ENCODE measurements around the gene MRPS14.
"Not testable (repeated sequence)": the region's sequence is repeated elsewhere in the genome, so short reads cannot be mapped to it uniquely, and the experiment has no call there.

The MRPS14 gene

DNA sequence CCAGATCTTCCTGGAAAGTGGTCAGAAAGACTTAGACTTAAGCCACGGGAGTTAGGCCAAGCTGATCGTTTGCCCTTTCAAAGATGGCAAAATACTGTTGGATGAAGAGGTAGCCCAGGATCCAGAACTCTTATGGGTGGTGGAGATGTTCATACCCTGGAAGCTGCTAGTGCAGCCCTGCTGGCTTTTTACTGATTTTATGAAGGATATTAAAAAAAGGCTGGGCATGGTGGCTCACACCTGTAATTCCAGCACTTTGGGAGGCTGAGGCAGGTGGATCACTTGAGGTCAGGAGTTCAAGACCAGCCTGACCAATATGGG lies 657 bp upstream of the MRPS14 start:
- not testable (repeated sequence) for DNase-seq (ENCODE audit: low read depth in 2 of 2, low spot score in 1 of 2)

DNA sequence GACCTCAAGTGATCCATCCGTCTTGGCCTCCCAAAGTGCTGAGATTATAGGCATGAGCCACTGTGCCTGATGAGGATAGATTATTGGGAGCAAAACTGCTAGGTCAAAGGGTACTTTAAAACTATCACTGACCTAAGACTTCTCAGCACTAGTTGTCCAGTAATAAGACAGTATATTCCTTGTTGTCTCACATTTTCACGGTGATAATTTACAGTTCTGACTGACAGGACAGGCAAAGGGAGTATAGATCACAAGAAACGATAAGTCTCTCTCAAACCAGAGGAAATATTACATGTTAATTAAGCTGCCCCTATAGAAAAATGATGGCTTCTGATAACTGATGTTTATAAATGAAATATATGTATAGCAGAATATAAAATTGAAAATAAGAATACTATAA lies 3.7 kb downstream of the MRPS14 start:
- DNase-seq (ENCODE audit: low read depth in 2 of 2, low spot score in 1 of 2) = no peak

GRCh38 chr1:175015243-175015642 lies 8.0 kb downstream of the MRPS14 start:
- DNase-seq (ENCODE audit: low read depth in 2 of 2, low spot score in 1 of 2) = no peak

DNA sequence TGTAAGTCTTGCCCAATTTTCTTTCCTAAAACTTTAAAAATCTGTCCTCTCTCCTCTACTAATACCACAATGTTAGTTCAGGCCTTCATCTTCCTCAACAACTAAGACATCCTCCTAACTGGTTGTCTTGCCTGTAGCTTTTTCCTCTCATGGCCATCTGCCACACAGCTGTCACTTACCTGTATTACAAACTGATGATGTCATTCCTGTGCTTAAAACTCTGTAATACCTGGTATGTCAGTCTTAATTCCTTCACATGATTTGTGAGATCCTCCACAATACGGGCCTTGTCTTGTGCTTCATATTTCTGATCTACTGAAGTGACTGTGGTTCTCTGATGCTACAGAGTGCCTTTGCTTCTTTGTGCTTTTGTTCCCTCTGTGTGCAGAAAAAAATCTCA lies 9.8 kb downstream of the MRPS14 start:
- no peak for DNase-seq (ENCODE audit: low read depth in 2 of 2, low spot score in 1 of 2)

- DNase-seq (ENCODE audit: low read depth in 2 of 2, low spot score in 1 of 2) = no peak
Observed at GRCh38 chr1:175009532-175009931, 13.7 kb downstream of the MRPS14 start.

DNA sequence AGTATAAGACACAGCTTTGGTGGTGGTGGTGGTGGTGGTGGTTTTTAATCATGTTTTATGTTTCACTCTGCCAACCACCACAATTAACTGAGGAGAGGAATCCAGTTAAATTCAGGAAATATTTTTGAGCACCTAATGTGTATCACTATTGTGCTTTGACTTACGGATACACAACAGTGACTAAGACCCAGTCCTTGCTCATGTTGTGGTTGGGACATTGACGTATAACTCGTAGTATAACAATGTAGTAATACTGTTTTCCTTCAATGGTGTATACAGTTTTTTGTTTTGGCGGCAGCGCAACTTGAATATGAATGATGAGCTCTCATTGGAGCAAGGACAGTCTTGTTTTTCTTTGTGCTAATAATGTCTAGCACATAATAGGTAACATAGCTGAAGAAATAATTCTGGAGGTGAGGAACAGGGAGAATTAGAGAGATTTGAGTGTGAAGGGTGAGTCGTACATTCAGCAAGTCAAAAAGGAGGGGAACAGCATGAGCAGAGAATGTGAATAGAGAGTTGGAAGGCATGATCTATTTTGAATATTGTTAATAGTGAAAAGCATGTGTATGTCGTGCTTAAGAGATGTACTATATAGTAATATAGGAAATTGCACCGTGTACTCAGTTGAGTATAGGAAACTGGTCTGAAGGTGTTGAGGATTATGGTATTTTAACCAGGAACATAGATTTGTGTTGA lies 18.0 kb downstream of the MRPS14 start:
- no peak for DNase-seq (ENCODE audit: low read depth in 2 of 2, low spot score in 1 of 2)

- no peak for DNase-seq (ENCODE audit: low read depth in 2 of 2, low spot score in 1 of 2)
Observed at GRCh38 chr1:175003521-175003920, 19.7 kb downstream of the MRPS14 start.

- DNase-seq (ENCODE audit: low read depth in 2 of 2, low spot score in 1 of 2) = no peak
Observed at GRCh38 chr1:175002910-175003517, 20.2 kb downstream of the MRPS14 start.

- DNase-seq (ENCODE audit: low read depth in 2 of 2, low spot score in 1 of 2) = no peak
Observed at GRCh38 chr1:175000697-175001187, 22.5 kb downstream of the MRPS14 start.

DNA sequence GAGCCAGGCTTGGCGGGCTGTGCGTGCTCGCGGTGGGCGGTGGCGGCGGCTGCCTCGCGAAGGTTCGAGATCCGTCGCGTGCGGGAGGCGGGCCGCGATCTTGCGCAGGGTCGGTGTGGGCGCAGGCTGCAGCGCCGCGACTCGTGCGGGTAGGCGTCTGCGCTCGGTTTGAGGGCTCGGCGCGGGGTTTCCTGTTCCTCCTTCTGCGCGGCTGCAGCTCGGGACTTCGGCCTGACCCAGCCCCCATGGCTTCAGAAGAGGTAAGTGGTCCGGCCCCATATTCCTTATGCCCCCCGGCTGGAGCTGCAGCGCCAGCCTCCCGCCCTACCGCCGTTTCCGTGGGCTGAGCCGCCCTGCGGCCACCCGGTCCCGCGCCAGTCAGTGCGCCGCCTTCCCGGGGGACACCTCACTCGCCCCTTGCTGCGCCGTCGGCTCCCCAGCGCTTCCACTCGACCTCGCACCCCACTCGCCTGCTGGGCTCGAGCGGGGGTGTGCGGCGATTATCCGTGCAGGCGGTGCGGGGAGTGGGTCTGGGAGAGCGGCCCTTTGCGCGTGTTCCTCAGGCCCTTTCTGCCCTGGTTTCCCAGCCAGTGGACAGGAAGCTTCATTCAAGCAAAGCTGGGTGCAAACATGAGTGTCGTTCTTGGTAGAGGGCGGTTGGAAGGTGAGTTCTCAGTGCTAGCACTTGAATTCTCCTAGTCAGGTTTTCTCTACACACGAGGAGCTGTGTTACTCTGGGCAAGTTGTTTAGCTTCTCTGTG lies 23.1 kb downstream of the MRPS14 start, which contains the start of gene CACYBP:
TSS of gene CACYBP (plus strand) at position 12 of the 761 bp plus-strand sequence. CDS start at position 246, 234 bp downstream.
- DNase-seq (ENCODE audit: low read depth in 2 of 2, low spot score in 1 of 2) = peak in 1 of 2 donors; percentile 95

- DNase-seq (ENCODE audit: low read depth in 2 of 2, low spot score in 1 of 2) = peak; percentile 77 to 97
Observed at GRCh38 chr1:174999216-174999935, 23.8 kb downstream of the MRPS14 start.

DNA sequence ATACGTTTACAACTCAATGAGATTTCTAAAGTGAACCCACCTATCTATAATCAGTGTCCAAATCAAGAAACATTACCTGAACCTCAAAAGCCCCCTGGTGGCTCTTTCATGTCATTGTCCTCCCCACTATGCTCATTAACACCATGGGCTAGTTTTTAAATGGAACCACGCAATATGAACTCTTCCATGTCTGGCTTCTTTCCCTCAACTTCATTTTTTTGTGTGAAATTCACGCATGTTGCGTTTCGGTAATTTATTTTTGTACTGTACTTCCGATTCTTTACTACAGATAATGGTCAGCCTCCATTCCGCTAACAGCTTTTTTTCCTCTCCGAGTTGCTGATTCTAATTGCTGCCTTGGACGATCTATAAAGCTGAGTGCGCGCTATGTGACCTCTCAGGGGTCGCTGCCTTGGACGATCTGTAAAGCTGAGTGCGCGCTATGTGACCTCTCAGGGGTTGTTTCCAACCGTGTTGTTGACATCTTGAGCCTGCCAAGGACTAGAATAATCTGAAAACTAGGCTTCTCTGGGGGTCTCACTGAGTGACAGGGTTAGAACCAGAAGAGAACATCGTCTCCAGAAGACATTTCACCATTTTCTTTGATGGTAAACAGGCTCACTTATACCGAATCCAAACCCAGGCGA lies 24.5 kb downstream of the MRPS14 start:
- DNase-seq (ENCODE audit: low read depth in 2 of 2, low spot score in 1 of 2) = peak in 1 of 2 donors; percentile 5

DNA sequence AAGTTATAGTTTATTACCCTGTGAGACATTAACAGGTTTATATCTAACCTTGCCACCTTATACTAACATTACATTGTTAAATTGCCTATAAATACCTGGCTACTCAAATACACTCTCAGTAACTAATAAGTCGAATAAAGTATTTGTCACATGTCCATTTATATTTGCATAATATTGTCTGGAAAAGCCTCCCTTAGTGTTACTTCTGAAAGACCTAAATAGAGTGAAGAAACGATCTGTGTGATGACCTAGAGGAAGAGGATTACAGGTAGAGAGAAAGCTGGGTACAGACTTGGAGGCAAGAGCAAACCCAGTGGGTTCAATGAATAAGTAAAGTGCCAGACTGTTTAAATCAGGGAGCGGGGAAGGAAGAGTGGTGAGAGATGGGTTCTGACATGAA lies 26.2 kb downstream of the MRPS14 start:
- DNase-seq (ENCODE audit: low read depth in 2 of 2, low spot score in 1 of 2) = no peak

- DNase-seq (ENCODE audit: low read depth in 2 of 2, low spot score in 1 of 2) = no peak
Observed at GRCh38 chr1:174996476-174996875, 26.7 kb downstream of the MRPS14 start.

GRCh38 chr1:174995916-174996315 lies 27.3 kb downstream of the MRPS14 start:
- no peak for DNase-seq (ENCODE audit: low read depth in 2 of 2, low spot score in 1 of 2)

DNA sequence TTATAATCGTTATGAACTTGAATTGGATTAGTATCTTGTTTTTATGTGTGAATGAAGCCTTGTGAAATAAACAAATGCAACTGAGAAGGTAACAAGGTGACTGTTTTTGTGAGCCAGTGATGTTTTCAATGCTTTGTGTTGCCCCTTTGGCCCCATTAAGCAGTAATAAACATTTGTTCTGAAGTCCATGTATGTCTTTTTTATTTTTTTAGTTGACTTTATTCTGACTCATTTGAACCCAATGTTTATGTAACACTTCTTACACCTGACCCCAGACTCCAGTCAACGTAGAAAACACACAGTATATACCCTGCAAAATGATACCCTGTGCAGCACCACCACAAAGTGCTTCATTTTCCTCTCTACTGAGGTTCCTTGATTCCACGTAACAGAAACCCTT lies 28.1 kb downstream of the MRPS14 start:
- DNase-seq (ENCODE audit: low read depth in 2 of 2, low spot score in 1 of 2) = no peak

- DNase-seq (ENCODE audit: low read depth in 2 of 2, low spot score in 1 of 2) = no peak
Observed at GRCh38 chr1:174991473-174991872, 31.8 kb downstream of the MRPS14 start.

DNA sequence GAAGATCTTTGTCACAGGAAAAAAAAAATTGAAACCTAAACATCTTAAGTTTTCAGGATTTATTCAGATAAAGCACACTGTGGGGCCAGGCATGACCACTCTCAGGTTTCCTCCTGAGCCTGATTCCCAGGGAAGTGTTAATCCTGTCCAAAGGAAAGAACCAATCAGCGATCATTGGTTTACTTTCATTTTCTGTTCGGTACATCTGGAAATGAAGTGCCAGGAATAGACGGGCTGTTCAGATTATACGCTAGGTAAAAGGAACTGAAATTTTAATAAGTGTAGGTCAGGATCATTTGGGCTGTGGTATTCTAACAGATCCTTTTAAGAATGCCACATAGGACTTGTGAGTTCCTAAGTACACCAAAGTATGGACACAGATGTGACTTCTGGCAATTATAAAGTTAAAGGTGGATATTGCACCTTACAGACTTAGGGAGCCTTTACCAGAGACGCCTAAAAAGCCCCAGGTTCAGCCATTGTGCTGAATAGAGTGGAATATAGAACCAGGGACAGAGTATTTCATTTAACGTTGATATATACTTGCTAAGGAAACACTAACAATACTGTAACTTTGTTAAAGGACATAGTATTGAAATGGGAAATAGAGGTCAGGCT lies 32.7 kb downstream of the MRPS14 start:
- no peak for DNase-seq (ENCODE audit: low read depth in 2 of 2, low spot score in 1 of 2)

DNA sequence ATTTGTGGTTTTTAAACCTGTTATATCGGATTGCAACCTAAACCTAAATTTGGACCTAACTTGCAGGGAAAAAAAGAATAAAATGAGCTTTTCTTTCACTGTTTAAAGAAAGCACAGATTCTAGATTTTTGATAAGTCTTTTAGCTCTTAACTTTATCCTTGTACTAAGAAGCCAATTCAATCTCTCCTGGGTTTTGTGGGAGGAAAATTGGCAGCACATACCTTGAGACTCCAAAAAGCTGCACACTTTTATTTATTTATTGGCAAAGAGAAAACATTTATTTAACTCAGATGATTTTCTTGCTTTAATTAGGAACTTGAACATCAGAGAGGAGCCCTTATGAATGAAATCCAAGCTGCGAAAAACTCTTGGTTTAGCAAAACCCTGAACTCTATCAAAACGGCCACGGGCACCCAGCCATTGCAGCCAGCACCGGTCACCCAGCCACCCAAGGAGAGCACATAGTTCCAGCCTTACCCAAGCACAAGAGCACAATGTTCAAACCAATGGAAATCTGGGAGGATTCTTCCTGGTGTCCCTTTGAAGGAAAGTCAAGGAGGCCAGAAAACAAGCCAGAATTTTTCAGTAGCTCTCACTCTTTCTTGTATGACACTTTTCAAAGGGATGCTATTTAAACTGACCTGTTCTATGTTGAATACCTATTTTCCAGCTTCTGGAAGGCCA lies 33.5 kb downstream of the MRPS14 start:
- DNase-seq (ENCODE audit: low read depth in 2 of 2, low spot score in 1 of 2) = no peak

DNA sequence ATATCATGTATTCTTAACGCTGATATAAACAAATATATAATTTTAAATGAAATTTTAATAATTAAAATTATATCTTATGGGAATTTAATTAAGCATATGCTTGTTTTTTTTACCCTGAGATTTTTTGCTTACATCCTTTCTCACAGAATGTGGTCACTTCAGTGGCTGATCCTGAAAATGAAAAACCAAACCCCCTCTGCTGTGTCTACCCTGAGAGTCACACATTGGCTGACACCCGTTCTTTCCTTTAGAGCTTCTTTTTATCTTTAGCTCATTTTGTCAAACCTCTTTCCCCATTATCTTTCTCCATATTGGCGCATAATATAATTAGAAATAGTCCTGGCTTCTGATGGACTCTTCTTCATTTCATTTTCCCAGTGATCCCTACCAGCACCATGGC lies 34.2 kb downstream of the MRPS14 start:
- no peak for DNase-seq (ENCODE audit: low read depth in 2 of 2, low spot score in 1 of 2)
